Activated T-cell treated with anti-CD3 and anti-CD28 coated beads, Interleukin-2, amount 50 U/mL, for 4 hours (primary cell): ENCODE results near the gene ZFYVE28. TPM values are rescaled to one million over a fixed set of nuclear protein-coding genes. Genes with fewer than 3 reads are reported as not detected.
A peak's percentile ranks its signal among the peaks of the same experiment; 100 is the strongest.
"Not testable (repeated sequence)": the region's sequence is repeated elsewhere in the genome, so short reads cannot be mapped to it uniquely, and the experiment has no call there.

ENCODE experiments used
- ATAC-seq, 2 donors: fragments of 200-7000 bp; cut with Tn5 transposase; one replicate each; pipeline ENCODE4 v1.10.0; 2021
- DNase-seq: peaks from one replicate; pipeline ENCODE4 v3.0.0-alpha.2; 2020
- H3K27me3 Mint-ChIP-seq: one replicate; pipeline ENCODE4 v1.8.0; 2021; ENCODE audit warnings: low read depth, mixed read lengths
- H3K36me3 Mint-ChIP-seq: one replicate; pipeline ENCODE4 v1.8.0; 2022; ENCODE audit warnings: mixed read lengths; ENCODE audit not compliant: insufficient read depth
- H3K4me1 Mint-ChIP-seq: one replicate; pipeline ENCODE4 v1.8.0; 2021; ENCODE audit warnings: low read depth, mixed read lengths
- H3K4me3 Mint-ChIP-seq: one replicate; pipeline ENCODE4 v1.8.0; 2021; ENCODE audit warnings: mild to moderate bottlenecking, moderate library complexity, mixed read lengths
- H3K9me3 Mint-ChIP-seq: one replicate; pipeline ENCODE4 v1.8.0; 2021; ENCODE audit warnings: mixed read lengths
- total RNA-seq, 3 donors: library from RNA; stranded (reverse); gene quantifications; one replicate each; pipeline ENCODE4 v1.2.1, GENCODE V29; 2021

ZFYVE28 gene
- total RNA-seq, 3 donors from 2014 or later: 7.0 to 10.1 (median 7.1) TPM

- H3K27me3 Mint-ChIP-seq: no peaks in the 10 kb centered on the region
- DNase-seq (no peak), ATAC-seq (no peak)
- H3K9me3 Mint-ChIP-seq: no peaks in the 10 kb centered on the region
- no peak overlapping the region for H3K4me3 Mint-ChIP-seq
- peaks cover 4% of the 10 kb centered on the region for H3K4me1 Mint-ChIP-seq
- H3K36me3 Mint-ChIP-seq: no peaks in the 10 kb centered on the region
These were observed 20.6 kb upstream of the ZFYVE28 start for GRCh38 chr4:2438822-2439718.

GRCh38 chr4:2437475-2438215 is 19.2 kb upstream of the ZFYVE28 start:
- H3K36me3 Mint-ChIP-seq: no peaks in the 10 kb centered on the region
- no peak for DNase-seq
- ATAC-seq: no peak
- no peak overlapping the region for H3K4me3 Mint-ChIP-seq
- H3K9me3 Mint-ChIP-seq: no peaks in the 10 kb centered on the region
- H3K27me3 Mint-ChIP-seq: no peaks in the 10 kb centered on the region
- H3K4me1 Mint-ChIP-seq: peaks cover 4% of the 10 kb centered on the region

GRCh38 chr4:2436761-2437474 is 18.5 kb upstream of the ZFYVE28 start:
- Mint-ChIP-seq H3K36me3 (no peaks in the 10 kb centered on the region), H3K4me1 (peaks cover 4% of the 10 kb centered on the region), H3K27me3 (no peaks in the 10 kb centered on the region), H3K9me3 (no peaks in the 10 kb centered on the region), H3K4me3 (no peak overlapping the region)
- ATAC-seq (no peak), DNase-seq (no peak)

- Mint-ChIP-seq H3K4me1 (peaks cover under 1% of the 10 kb centered on the region), H3K27me3 (no peaks in the 10 kb centered on the region)
These were observed 17.9 kb upstream of the ZFYVE28 start for GRCh38 chr4:2436301-2436700.

GRCh38 chr4:2434420-2434819 is 16.0 kb upstream of the ZFYVE28 start:
- H3K9me3 Mint-ChIP-seq: no peaks in the 10 kb centered on the region
- ATAC-seq (no peak), DNase-seq (no peak)
- no peaks in the 10 kb centered on the region for H3K27me3 Mint-ChIP-seq
- H3K36me3 Mint-ChIP-seq: no peaks in the 10 kb centered on the region
- H3K4me3 Mint-ChIP-seq: no peak overlapping the region
- no peaks in the 10 kb centered on the region for H3K4me1 Mint-ChIP-seq

More at GRCh38 chr4:2436301-2436700, 17.9 kb upstream of the ZFYVE28 start:
- H3K36me3 Mint-ChIP-seq: no peaks in the 10 kb centered on the region
- no peak overlapping the region for H3K4me3 Mint-ChIP-seq
- ATAC-seq: no peak
- DNase-seq: no peak
- no peaks in the 10 kb centered on the region for H3K9me3 Mint-ChIP-seq

GRCh38 chr4:2433609-2434350 is 15.3 kb upstream of the ZFYVE28 start:
- Mint-ChIP-seq H3K4me1 (no peaks in the 10 kb centered on the region), H3K36me3 (no peaks in the 10 kb centered on the region), H3K4me3 (no peak overlapping the region), H3K9me3 (no peaks in the 10 kb centered on the region), H3K27me3 (peaks cover 1% of the 10 kb centered on the region)
- ATAC-seq (no peak), DNase-seq (no peak)

- DNase-seq (no peak), ATAC-seq (no peak)
- H3K4me3 Mint-ChIP-seq: no peak overlapping the region
- H3K4me1 Mint-ChIP-seq: no peaks in the 10 kb centered on the region
- no peaks in the 10 kb centered on the region for H3K36me3 Mint-ChIP-seq
- peaks cover 4% of the 10 kb centered on the region for H3K27me3 Mint-ChIP-seq
- H3K9me3 Mint-ChIP-seq: no peaks in the 10 kb centered on the region
These were observed 14.6 kb upstream of the ZFYVE28 start for GRCh38 chr4:2432991-2433530.

- Mint-ChIP-seq H3K4me3 (no peak overlapping the region), H3K36me3 (no peaks in the 10 kb centered on the region), H3K27me3 (peaks cover 4% of the 10 kb centered on the region), H3K4me1 (no peaks in the 10 kb centered on the region), H3K9me3 (no peaks in the 10 kb centered on the region)
- DNase-seq (no peak), ATAC-seq (no peak)
These were observed 13.6 kb upstream of the ZFYVE28 start for GRCh38 chr4:2432004-2432403.

- not testable (repeated sequence) for H3K27me3 Mint-ChIP-seq, H3K9me3 Mint-ChIP-seq, DNase-seq, ATAC-seq, H3K4me1 Mint-ChIP-seq, H3K4me3 Mint-ChIP-seq, H3K36me3 Mint-ChIP-seq
These were observed 11.7 kb upstream of the ZFYVE28 start for GRCh38 chr4:2429945-2430757.

GRCh38 chr4:2428496-2429213 is 10.2 kb upstream of the ZFYVE28 start:
- H3K4me1 Mint-ChIP-seq: no peaks in the 10 kb centered on the region
- no peaks in the 10 kb centered on the region for H3K36me3 Mint-ChIP-seq
- no peaks in the 10 kb centered on the region for H3K9me3 Mint-ChIP-seq
- H3K4me3 Mint-ChIP-seq: peak overlapping the region; percentile 19
- H3K27me3 Mint-ChIP-seq: peaks cover 10% of the 10 kb centered on the region
- no peak for DNase-seq
- no peak for ATAC-seq

- ATAC-seq: no peak
- Mint-ChIP-seq H3K9me3 (no peaks in the 10 kb centered on the region), H3K4me3 (no peak overlapping the region)
These were observed 9.2 kb upstream of the ZFYVE28 start for GRCh38 chr4:2427383-2428334.

More at GRCh38 chr4:2427383-2428334, 9.2 kb upstream of the ZFYVE28 start:
- Mint-ChIP-seq H3K27me3 (peaks cover 11% of the 10 kb centered on the region), H3K4me1 (no peaks in the 10 kb centered on the region), H3K36me3 (no peaks in the 10 kb centered on the region)
- DNase-seq: no peak
